ENCODE results near the gene PTPN9. TPM values are rescaled to one million over a fixed set of nuclear protein-coding genes. Genes with fewer than 3 reads are reported as not detected.
"Not testable (repeated sequence)": the region's sequence is repeated elsewhere in the genome, so short reads cannot be mapped to it uniquely, and the experiment has no call there.

Gene PTPN9
- total and polyA plus RNA-seq, 8 donors, result 21.9 to 50.4 (median 43.0) TPM

DNA sequence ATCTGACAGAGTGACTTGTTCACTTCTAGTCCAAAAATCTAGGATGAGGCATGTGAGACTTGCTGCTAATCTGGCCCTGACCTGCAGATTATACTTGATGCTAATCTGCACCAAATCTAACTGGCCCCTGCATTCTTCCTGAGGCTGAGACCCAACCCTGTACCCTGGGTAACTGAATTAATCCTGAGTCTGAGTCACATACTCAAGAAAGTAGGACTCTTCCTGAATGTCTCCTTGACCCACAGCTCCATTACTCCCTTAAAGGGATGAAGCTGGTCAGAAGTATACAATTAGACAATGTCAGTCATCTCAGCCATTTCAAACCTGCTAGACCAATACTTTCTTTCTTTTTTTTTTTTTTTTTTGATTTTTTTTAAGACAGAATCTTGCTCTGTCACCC lies 25.5 kb downstream of the PTPN9 start:
- H3K27me3 ChIP-seq, result no peaks in the 10 kb centered on the region
- ATAC-seq (no peak), DNase-seq (no peak)
- no peaks in the 10 kb centered on the region for H3K36me3 ChIP-seq
- intact Hi-C loops (cut with DNase I), result no loop called here
- H3K4me3 ChIP-seq, result no peak overlapping the region
- H3K27ac ChIP-seq, result no peak overlapping the region
- no peaks in the 10 kb centered on the region for H3K9me3 ChIP-seq
- H3K4me1 ChIP-seq, result peaks cover 0 to 16% of the 10 kb centered on the region in 2 donors
- TF ChIP-seq, protein P1, sequence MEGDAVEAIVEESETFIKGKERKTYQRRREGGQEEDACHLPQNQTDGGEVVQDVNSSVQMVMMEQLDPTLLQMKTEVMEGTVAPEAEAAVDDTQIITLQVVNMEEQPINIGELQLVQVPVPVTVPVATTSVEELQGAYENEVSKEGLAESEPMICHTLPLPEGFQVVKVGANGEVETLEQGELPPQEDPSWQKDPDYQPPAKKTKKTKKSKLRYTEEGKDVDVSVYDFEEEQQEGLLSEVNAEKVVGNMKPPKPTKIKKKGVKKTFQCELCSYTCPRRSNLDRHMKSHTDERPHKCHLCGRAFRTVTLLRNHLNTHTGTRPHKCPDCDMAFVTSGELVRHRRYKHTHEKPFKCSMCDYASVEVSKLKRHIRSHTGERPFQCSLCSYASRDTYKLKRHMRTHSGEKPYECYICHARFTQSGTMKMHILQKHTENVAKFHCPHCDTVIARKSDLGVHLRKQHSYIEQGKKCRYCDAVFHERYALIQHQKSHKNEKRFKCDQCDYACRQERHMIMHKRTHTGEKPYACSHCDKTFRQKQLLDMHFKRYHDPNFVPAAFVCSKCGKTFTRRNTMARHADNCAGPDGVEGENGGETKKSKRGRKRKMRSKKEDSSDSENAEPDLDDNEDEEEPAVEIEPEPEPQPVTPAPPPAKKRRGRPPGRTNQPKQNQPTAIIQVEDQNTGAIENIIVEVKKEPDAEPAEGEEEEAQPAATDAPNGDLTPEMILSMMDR (IDR thresholded peaks at IDR 0.05), result no peak

DNA sequence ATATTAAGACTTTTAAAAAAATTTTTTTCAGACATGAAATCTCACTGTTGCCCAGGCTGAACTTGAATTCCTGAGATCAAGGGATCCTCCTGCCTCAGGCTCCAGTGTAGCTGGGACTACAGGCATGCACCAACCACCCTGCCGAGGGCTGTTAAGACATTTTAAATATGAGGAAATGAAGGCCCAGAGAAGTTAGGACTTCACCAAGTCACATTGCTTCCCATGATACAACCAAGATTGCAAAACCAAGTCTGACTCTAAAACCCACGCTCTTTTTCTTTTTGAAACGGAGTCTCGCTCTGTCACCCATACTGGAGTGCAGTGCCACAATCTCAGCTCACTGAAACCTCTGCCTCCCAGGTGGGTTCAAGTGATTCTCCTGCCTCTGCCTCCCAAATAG lies 28.0 kb downstream of the PTPN9 start:
- Histone ChIP-seq H3K27me3 (no peaks in the 10 kb centered on the region), H3K9me3 (no peaks in the 10 kb centered on the region), H3K4me1 (peaks cover 0 to 21% of the 10 kb centered on the region in 2 donors), H3K36me3 (no peaks in the 10 kb centered on the region), H3K27ac (no peak overlapping the region), H3K4me3 (no peak overlapping the region)
- TF ChIP-seq, protein P1 (IDR thresholded peaks at IDR 0.05), result no peak
- no peak for DNase-seq
- peak; percentile 65 for ATAC-seq
- intact Hi-C loops (cut with DNase I), result no loop called here

DNA sequence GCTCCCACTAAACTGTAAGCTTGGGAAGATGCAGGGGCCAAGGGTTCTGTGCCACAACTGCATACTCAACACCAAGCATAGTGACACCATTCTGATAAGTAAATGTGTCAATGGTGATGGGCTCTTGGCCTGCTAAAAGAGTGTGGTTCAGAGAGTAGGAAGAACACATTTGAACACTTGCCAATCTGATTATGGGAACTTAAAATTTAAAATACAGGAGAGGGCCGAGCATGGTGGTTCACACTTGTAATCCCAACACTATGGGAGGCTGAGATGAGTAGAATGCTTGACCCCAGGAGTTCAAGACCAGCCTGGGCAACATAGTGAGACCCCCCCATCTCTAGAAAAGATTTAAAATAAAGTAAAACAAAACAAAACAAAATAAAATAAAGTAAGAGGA lies 34.1 kb downstream of the PTPN9 start:
- Histone ChIP-seq H3K27me3 (no peaks in the 10 kb centered on the region), H3K4me1 (peaks cover 0 to 6% of the 10 kb centered on the region in 2 donors), H3K4me3 (no peak overlapping the region), H3K27ac (no peak overlapping the region), H3K36me3 (no peaks in the 10 kb centered on the region), H3K9me3 (no peaks in the 10 kb centered on the region)
- TF ChIP-seq, protein P1 (IDR thresholded peaks at IDR 0.05), result no peak
- DNase-seq (no peak), ATAC-seq (no peak)
- intact Hi-C loops (cut with DNase I), result no loop called here

DNA sequence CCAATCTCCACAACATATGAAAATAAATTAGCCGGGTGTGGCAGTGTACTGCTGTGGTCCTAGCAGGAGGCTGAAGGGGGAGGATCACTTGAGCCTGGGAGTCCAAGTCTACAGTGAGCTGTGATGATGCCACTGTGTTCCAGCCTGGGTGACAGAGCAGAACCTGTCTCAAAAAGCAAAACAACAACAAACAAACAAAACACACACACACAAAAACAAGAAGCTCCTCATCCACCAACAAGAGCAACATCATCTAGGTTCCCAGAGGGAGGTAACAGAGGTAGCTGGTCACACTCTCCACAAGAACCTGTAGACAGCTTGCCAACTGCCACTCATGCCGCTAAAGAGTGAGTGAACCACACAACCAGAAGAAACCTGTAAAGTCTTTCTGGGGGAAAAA lies 34.8 kb downstream of the PTPN9 start:
- ATAC-seq (peak; percentile 94), DNase-seq (peak in 2 of 4 donors; percentile 13 to 61)
- H3K9me3 ChIP-seq, result no peaks in the 10 kb centered on the region
- TF ChIP-seq, protein P1 (IDR thresholded peaks at IDR 0.05), result no peak
- no peak overlapping the region for H3K4me3 ChIP-seq
- intact Hi-C loops (cut with DNase I), result no loop called here
- H3K27ac ChIP-seq, result no peak overlapping the region
- H3K27me3 ChIP-seq, result no peaks in the 10 kb centered on the region
- H3K4me1 ChIP-seq, result peaks cover 0 to 6% of the 10 kb centered on the region in 2 donors
- no peaks in the 10 kb centered on the region for H3K36me3 ChIP-seq

DNA sequence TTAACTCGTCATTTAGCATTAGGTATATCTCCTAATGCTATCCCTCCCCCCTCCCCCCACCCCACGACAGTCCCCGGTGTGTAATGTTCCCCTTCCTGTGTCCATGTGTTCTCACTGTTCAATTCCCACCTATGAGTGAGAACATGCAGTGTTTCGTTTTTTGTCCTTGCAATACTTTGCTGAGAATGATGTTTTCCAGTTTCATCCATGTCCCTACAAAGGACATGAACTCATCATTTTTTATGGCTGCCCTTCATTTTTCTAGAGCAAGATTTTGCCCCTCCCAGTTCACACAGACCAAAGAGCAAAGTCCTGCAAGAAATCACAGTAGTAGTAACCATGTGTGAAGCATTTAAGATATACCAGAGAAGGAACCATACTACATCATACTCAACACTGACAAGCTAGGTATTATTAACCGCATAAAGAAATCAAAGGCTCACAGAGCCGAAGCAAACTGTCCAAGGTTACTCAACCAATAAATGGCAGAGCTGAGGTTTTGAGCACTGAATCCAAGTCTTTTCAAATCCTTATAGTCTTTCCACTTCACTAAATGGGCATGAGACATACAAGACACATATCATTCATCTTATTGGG lies 36.1 kb downstream of the PTPN9 start:
- H3K4me1 ChIP-seq; H3K27me3 ChIP-seq; ATAC-seq; H3K4me3 ChIP-seq; H3K9me3 ChIP-seq; intact Hi-C loops (cut with DNase I); H3K36me3 ChIP-seq; H3K27ac ChIP-seq; DNase-seq: not testable (repeated sequence)

DNA sequence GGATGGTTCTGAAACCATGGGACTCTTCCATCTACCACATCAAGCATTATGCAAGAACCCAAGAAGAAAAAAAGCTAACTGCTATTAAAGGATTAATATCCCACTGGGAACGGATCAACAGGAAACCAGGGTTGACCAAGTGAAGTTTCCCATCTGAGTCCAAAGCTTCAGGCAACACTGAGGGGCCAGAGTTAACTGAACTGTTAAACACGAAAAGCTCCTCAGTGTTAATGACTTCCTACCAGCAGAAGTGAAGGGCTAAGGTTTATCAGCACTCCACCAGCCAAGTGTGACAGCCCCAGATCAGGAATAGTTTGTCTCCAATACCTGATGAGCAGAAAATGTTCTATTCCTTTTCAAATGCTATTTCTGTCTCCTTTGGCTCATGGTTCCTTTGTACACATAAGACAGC lies 36.7 kb downstream of the PTPN9 start:
- ATAC-seq (no peak), DNase-seq (no peak)
- peaks cover 0 to 6% of the 10 kb centered on the region in 2 donors for H3K4me1 ChIP-seq
- no peaks in the 10 kb centered on the region for H3K27me3 ChIP-seq
- intact Hi-C loops (cut with DNase I), result no loop called here
- H3K9me3 ChIP-seq, result no peaks in the 10 kb centered on the region
- TF ChIP-seq, protein P1 (IDR thresholded peaks at IDR 0.05), result no peak
- no peaks in the 10 kb centered on the region for H3K36me3 ChIP-seq
- no peak overlapping the region for H3K4me3 ChIP-seq
- no peak overlapping the region for H3K27ac ChIP-seq

Data from left lung (tissue), 10 donors.